PC-3 (cell line): ENCODE data around the gene PES1. TPM values are rescaled to one million over a fixed set of nuclear protein-coding genes. Genes with fewer than 3 reads are reported as not detected.
"Not testable (repeated sequence)": the region's sequence is repeated elsewhere in the genome, so short reads cannot be mapped to it uniquely, and the experiment has no call there.

Experiments
- ATAC-seq: fragments of 200-7000 bp; cut with Tn5 transposase; 2 replicates; pipeline ENCODE4 v1.9.1; 2020; ENCODE audit warnings: mild to moderate bottlenecking, moderate library complexity
- BruUV-seq: library from RNA; stranded (reverse); fragments of 400-500 nt; replicated peaks from 2 replicates; lab custom pipeline; 2021; lab: Mats Ljungman, UMichigan
- CTCF ChIA-PET: fragments of 300-600 bp; sonication (Branson Sonifier 250); formaldehyde crosslinking; loops from one replicate; lab custom pipeline; 2022; ENCODE audit warnings: antibody characterized with exemption; lab: Charles Lee
- POLR2A ChIA-PET: fragments of 300-600 bp; sonication (Branson Sonifier 250); formaldehyde crosslinking; loops from one replicate; lab custom pipeline; 2022; ENCODE audit warnings: antibody characterized with exemption; ENCODE audit not compliant: unreplicated experiment; lab: Charles Lee
- DNase-seq: peaks from one replicate; pipeline ENCODE4 v3.0.0-alpha.2; 2015
- H2AFZ ChIP-seq: fragments of 300-600 bp; sonication (generic); 2 replicates; pipeline ENCODE4 v1.6.0; 2016; ENCODE audit warnings: antibody characterized with exemption, low read length
- H3F3A ChIP-seq: fragments of 300-600 bp; sonication (generic); one replicate; pipeline ENCODE4 v1.6.0; 2017; ENCODE audit warnings: antibody characterized with exemption, low read length, control low read depth, mild to moderate bottlenecking; ENCODE audit not compliant: unreplicated experiment
- H3K27ac ChIP-seq: fragments of 300-600 bp; sonication (generic); 2 replicates; pipeline ENCODE4 v1.5.1; 2016; ENCODE audit warnings: mild to moderate bottlenecking, low read length
- H3K27me3 ChIP-seq: fragments of 300-600 bp; sonication (generic); 2 replicates; pipeline ENCODE4 v1.6.1; 2016; ENCODE audit warnings: low read length, mixed read lengths
- H3K36me3 ChIP-seq: fragments of 300-600 bp; sonication (generic); 2 replicates; pipeline ENCODE4 v1.6.1; 2016; ENCODE audit warnings: low read depth, mixed run types, low read length, mixed read lengths
- H3K4me1 ChIP-seq: fragments of 300-600 bp; sonication (generic); 2 replicates; pipeline ENCODE4 v1.5.1; 2016; ENCODE audit warnings: low read length; ENCODE audit not compliant: insufficient read depth
- H3K4me2 ChIP-seq: fragments of 300-600 bp; sonication (generic); 2 replicates; pipeline ENCODE4 v1.6.0; 2016; ENCODE audit warnings: low read length
- H3K4me3 ChIP-seq: fragments of 300-600 bp; sonication (generic); 2 replicates; pipeline ENCODE4 v1.5.1; 2016; ENCODE audit warnings: mild to moderate bottlenecking, low read length, mixed read lengths
- H3K79me2 ChIP-seq: fragments of 300-600 bp; sonication (generic); 2 replicates; pipeline ENCODE4 v1.6.1; 2017; ENCODE audit warnings: low read length, mixed read lengths
- H3K9ac ChIP-seq: fragments of 300-600 bp; sonication (generic); 2 replicates; pipeline ENCODE4 v1.6.0; 2016; ENCODE audit warnings: mild to moderate bottlenecking, low read length
- H3K9me2 ChIP-seq: fragments of 300-600 bp; sonication (generic); replicated peaks from 2 replicates; pipeline ENCODE4 v1.6.1; 2016; ENCODE audit warnings: mixed run types, low read length, mixed read lengths
- H3K9me3 ChIP-seq: fragments of 300-600 bp; sonication (generic); 2 replicates; pipeline ENCODE4 v1.6.1; 2016; ENCODE audit warnings: low read length, mixed read lengths
- H4K20me1 ChIP-seq: fragments of 300-600 bp; sonication (generic); 2 replicates; pipeline ENCODE4 v1.6.1; 2016; ENCODE audit warnings: low read length, mixed read lengths
- EZH2 ChIP-seq: fragments of 300-600 bp; sonication (generic); IDR thresholded peaks from one replicate; pipeline ENCODE4 v1.6.1; 2017; ENCODE audit warnings: antibody characterized with exemption, mild to moderate bottlenecking, low read length; ENCODE audit not compliant: unreplicated experiment
- EZH2phosphoT487 ChIP-seq: fragments of 300-600 bp; sonication (generic); IDR thresholded peaks from 2 replicates; pipeline ENCODE4 v1.6.1; 2018; ENCODE audit warnings: mild to moderate bottlenecking, antibody characterized with exemption, low read length, borderline replicate concordance
- intact Hi-C: fragments of 100-400 bp; cut with micrococcal nuclease; formaldehyde crosslinking; loops from 2 replicates; pipeline ENCODE4 v1.9.0; 2023
- total RNA-seq: library from RNA; depleted of rRNA; stranded (reverse); fragments of >200 nt; gene quantifications from 2 replicates; pipeline ENCODE4 v1.2.3, GENCODE V29; 2014
- TF ChIP-seq, protein P1 (sequence below): fragments of 300-600 bp; sonication (generic); conservative IDR thresholded peaks from 2 replicates; pipeline ENCODE4 v1.5.1; 2017; ENCODE audit warnings: antibody characterized with exemption, low read depth, mild to moderate bottlenecking, low read length

PES1 gene
- total RNA-seq, 1 experiment from 2014 or later = 105 TPM

DNA sequence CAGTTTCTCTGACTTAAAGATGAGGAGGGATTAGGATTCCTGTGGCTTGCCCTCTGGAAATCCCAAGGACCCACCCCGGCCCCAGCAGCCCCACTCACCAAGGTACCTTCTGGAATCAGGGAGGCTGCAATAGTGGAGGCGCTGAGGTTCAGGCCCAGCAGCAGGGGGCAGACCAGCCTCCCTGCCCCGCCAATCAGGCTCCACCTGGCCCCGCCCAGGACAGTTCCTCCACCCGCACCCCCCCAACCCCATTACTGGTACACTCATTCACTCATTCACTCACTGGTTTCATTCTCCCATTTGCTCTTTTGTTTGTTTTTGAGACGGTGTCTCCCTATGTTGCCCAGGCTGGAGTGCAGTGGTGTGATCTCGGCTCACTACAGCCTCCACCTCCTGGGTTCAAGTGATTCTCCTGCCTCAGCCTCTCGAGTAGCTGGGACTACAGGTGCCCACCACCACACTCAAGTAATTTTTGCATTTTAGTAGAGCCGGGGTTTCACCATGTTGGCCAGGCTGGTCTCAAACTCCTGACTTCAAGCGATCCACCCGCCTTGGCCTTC, 31.0 kb downstream of the PES1 start:
- H3K36me3 ChIP-seq, intact Hi-C loops, CTCF ChIA-PET, H3K9me3 ChIP-seq, H3K79me2 ChIP-seq, H3F3A ChIP-seq, ATAC-seq, H3K9me2 ChIP-seq, H3K9ac ChIP-seq, H3K27ac ChIP-seq, H3K4me1 ChIP-seq, H2AFZ ChIP-seq, H4K20me1 ChIP-seq, BruUV-seq, H3K27me3 ChIP-seq, H3K4me2 ChIP-seq, H3K4me3 ChIP-seq: not testable (repeated sequence)
- POLR2A ChIA-PET = interaction anchor here (0.6 kb wide), 1 partner anchor 9 kb away, joined by 5 read pairs; no protein-coding TSS in a partner anchor
- TF ChIP-seq, protein P1, sequence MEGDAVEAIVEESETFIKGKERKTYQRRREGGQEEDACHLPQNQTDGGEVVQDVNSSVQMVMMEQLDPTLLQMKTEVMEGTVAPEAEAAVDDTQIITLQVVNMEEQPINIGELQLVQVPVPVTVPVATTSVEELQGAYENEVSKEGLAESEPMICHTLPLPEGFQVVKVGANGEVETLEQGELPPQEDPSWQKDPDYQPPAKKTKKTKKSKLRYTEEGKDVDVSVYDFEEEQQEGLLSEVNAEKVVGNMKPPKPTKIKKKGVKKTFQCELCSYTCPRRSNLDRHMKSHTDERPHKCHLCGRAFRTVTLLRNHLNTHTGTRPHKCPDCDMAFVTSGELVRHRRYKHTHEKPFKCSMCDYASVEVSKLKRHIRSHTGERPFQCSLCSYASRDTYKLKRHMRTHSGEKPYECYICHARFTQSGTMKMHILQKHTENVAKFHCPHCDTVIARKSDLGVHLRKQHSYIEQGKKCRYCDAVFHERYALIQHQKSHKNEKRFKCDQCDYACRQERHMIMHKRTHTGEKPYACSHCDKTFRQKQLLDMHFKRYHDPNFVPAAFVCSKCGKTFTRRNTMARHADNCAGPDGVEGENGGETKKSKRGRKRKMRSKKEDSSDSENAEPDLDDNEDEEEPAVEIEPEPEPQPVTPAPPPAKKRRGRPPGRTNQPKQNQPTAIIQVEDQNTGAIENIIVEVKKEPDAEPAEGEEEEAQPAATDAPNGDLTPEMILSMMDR = peak; percentile 27; the same call in 1 of the 2 replicates
- DNase-seq = peak; percentile 19

DNA sequence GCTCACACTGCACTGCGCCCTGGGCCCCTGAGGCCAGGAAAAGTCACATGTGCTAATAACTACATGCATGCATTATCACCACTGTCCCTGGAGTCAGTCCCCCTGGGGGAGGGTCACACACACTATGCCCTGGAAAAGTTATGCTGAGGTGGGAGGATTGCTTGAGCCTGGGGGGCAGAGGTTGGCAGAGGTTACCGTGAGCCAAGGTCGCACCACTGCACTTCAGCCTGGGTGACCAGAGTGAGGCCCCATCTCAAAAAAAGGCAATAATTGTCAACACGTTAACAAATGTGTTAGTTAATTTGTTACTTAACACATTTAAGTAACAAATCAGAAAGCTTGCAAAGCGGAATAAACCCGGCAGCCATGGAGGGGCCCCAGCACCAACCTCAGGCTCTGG, 31.8 kb downstream of the PES1 start:
- POLR2A ChIA-PET = interaction anchor here (0.6 kb wide), 1 partner anchor 10 kb away, joined by 5 read pairs; no protein-coding TSS in a partner anchor
- BruUV-seq = no TSS peak

DNA sequence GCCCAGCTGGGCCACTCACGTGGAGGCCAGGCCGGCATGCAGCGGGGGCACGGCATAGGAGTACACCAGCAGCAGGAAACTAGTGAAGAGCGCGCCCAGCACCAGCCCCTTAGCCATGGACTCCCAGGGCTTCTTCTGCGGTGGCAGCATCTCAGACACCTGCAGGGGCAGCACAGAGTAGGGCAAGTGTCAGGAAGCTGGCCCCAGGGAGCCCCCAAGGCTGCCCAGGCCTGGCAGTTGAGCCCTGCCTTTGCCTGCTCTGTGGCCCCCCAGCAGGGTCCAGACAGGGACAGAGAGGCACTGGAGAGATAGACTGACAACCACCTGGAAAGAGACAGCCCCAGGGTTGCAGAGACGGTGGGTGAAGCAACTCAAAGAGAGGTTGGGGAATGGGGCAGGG, 34.5 kb downstream of the PES1 start:
- Histone ChIP-seq H3K4me1 (no peaks in the 10 kb centered on the region), H3K27me3 (no peaks in the 10 kb centered on the region), H3K27ac (no peak overlapping the region), H3K36me3 (no peaks in the 10 kb centered on the region), H3K9me3 (no peaks in the 10 kb centered on the region), H3K79me2 (no peaks in the 10 kb centered on the region), H3K9ac (no peak overlapping the region), H2AFZ (no peak overlapping the region), H3F3A (no peaks in the 10 kb centered on the region), H3K9me2 (no peaks in the 10 kb centered on the region), H4K20me1 (no peaks in the 10 kb centered on the region), H3K4me3 (no peak overlapping the region), H3K4me2 (no peak overlapping the region)
- intact Hi-C loops = no loop called here
- DNase-seq (no peak), ATAC-seq (no peak)
- CTCF ChIA-PET = no interaction called here
- BruUV-seq = no TSS peak
- TF ChIP-seq, protein P1 = no peak
- TF ChIP-seq EZH2 = no peak
- TF ChIP-seq EZH2phosphoT487 = no peak
- POLR2A ChIA-PET = no interaction called here

More for the DNA sequence above, 31.8 kb downstream of the PES1 start:
- no peaks in the 10 kb centered on the region for H3K79me2 ChIP-seq
- no peak overlapping the region for H3K4me3 ChIP-seq
- intact Hi-C loops = no loop called here
- H4K20me1 ChIP-seq = no peaks in the 10 kb centered on the region
- DNase-seq (no peak), ATAC-seq (no peak)
- H3K9ac ChIP-seq = no peak overlapping the region
- CTCF ChIA-PET = no interaction called here
- no peaks in the 10 kb centered on the region for H3F3A ChIP-seq
- no peak overlapping the region for H2AFZ ChIP-seq
- H3K9me2 ChIP-seq = no peaks in the 10 kb centered on the region
- H3K4me1 ChIP-seq = no peaks in the 10 kb centered on the region
- no peak overlapping the region for H3K4me2 ChIP-seq
- no peak overlapping the region for H3K27ac ChIP-seq
- TF ChIP-seq, protein P1 = no peak
- TF ChIP-seq EZH2 (no peak), EZH2phosphoT487 (no peak)
- H3K27me3 ChIP-seq = no peaks in the 10 kb centered on the region
- H3K36me3 ChIP-seq = no peaks in the 10 kb centered on the region
- H3K9me3 ChIP-seq = no peaks in the 10 kb centered on the region
